GM12873 (cell line): ENCODE measurements around the gene MFN2.
A peak's percentile ranks its signal among the peaks of the same experiment; 100 is the strongest.

Source experiments
- CTCF ChIP-seq: IDR thresholded peaks from 2 replicates; pipeline ENCODE4 v1.5.1; 2012; ENCODE audit warnings: low read depth, mild to moderate bottlenecking, moderate library complexity, low read length, control low read depth; ENCODE audit not compliant: insufficient read depth; ENCODE audit errors: missing control alignments

Gene MFN2

GRCh38 chr1:12039164-12039525 lies 58.9 kb downstream of the MFN2 start:
- TF ChIP-seq CTCF: no peak

GRCh38 chr1:12040457-12041051 lies 60.3 kb downstream of the MFN2 start:
- no peak for TF ChIP-seq CTCF

- TF ChIP-seq CTCF: no peak
Observed at GRCh38 chr1:12046749-12047119, 66.5 kb downstream of the MFN2 start.

- no peak for TF ChIP-seq CTCF
Observed at GRCh38 chr1:12047120-12047876, 67.1 kb downstream of the MFN2 start.

- TF ChIP-seq CTCF: no peak
Observed at GRCh38 chr1:12048372-12048771, 68.1 kb downstream of the MFN2 start.

GRCh38 chr1:12049616-12050015 lies 69.4 kb downstream of the MFN2 start:
- TF ChIP-seq CTCF: peak; percentile 46

- no peak for TF ChIP-seq CTCF
Observed at GRCh38 chr1:12051361-12051760, 71.1 kb downstream of the MFN2 start.
